KMS-11 (cell line): Measurements from ENCODE around the gene COPS7A.

ENCODE experiments used
- H2AFZ ChIP-seq: fragments of 200-600 bp; sonication (generic); 2 replicates; pipeline ENCODE4 v1.6.1; 2016; ENCODE audit warnings: antibody characterized with exemption, mixed run types, low read depth
- H3K27ac ChIP-seq: fragments of 200-600 bp; sonication (generic); 2 replicates; pipeline ENCODE4 v1.6.1; 2016; ENCODE audit warnings: mild to moderate bottlenecking, mixed run types
- H3K27me3 ChIP-seq: fragments of 200-600 bp; sonication (generic); 2 replicates; pipeline ENCODE4 v1.6.1; 2017; ENCODE audit warnings: mild to moderate bottlenecking, low read depth, mixed run types, moderate library complexity; ENCODE audit not compliant: insufficient read depth
- H3K36me3 ChIP-seq: fragments of 200-600 bp; sonication (generic); 2 replicates; pipeline ENCODE4 v1.6.1; 2017; ENCODE audit warnings: mild to moderate bottlenecking, mixed run types; ENCODE audit not compliant: insufficient read depth
- H3K4me1 ChIP-seq: fragments of 200-600 bp; sonication (generic); 2 replicates; pipeline ENCODE4 v1.6.1; 2016; ENCODE audit warnings: mild to moderate bottlenecking, low read depth, mixed run types; ENCODE audit not compliant: poor library complexity, severe bottlenecking
- H3K4me2 ChIP-seq: fragments of 200-600 bp; sonication (generic); 2 replicates; pipeline ENCODE4 v1.7.0; 2016; ENCODE audit warnings: mild to moderate bottlenecking, mixed run types
- H3K4me3 ChIP-seq: fragments of 200-600 bp; sonication (generic); IDR thresholded peaks from 2 replicates; pipeline ENCODE4 v1.6.1; 2017; ENCODE audit warnings: low read depth, low read length, mixed read lengths; ENCODE audit not compliant: insufficient read depth
- H3K79me2 ChIP-seq: fragments of 200-600 bp; sonication (generic); 2 replicates; pipeline ENCODE4 v1.6.1; 2016; ENCODE audit warnings: low read depth, mixed run types; ENCODE audit not compliant: insufficient read depth
- H3K9ac ChIP-seq: fragments of 200-600 bp; sonication (generic); 2 replicates; pipeline ENCODE4 v1.6.1; 2016; ENCODE audit warnings: mild to moderate bottlenecking, mixed run types
- H4K20me1 ChIP-seq: fragments of 200-600 bp; sonication (generic); 2 replicates; pipeline ENCODE4 v1.6.1; 2016; ENCODE audit warnings: mild to moderate bottlenecking, mixed run types; ENCODE audit not compliant: insufficient read depth
- TF ChIP-seq, protein P1 (sequence below): fragments of 200-600 bp; sonication (generic); conservative IDR thresholded peaks from 2 replicates; pipeline ENCODE4 v1.6.1; 2017; ENCODE audit warnings: low read depth, mild to moderate bottlenecking, antibody characterized with exemption, low read length, moderate library complexity, mixed read lengths

The COPS7A gene

DNA sequence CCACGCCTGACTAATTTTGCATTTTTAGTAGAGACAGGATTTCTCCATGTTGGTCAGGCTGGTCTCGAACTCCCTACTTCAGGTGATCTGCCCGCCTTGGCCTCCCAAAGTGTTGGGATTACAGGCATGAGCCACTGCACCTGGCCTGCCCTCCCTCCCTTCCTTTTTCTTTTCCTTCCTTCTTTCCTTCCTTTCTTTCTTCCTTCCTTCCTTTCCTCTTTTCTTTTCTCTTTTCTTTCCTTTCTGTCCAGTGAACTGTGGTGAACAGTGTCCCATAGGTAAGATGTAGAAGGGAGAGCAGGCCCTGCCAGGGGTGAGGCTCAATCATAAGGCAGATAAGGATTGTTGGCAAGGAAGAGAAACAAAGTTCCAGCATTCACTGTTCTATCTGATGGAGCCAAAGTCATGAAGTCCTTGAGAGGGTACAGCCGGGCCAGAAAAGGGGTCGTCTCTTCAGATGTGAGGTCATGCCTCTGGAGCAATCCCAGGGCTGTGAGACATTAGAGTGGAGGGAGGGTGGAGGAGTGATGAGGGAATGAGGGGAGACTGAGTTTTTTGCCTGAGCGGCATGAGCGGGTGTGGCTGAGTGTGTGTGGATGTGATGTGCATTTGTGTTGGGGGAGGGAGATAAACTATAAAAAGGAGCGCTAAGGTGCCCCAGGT lies 33.3 kb downstream of the COPS7A start:
- H3K27ac ChIP-seq, result no peak overlapping the region
- TF ChIP-seq, protein P1, sequence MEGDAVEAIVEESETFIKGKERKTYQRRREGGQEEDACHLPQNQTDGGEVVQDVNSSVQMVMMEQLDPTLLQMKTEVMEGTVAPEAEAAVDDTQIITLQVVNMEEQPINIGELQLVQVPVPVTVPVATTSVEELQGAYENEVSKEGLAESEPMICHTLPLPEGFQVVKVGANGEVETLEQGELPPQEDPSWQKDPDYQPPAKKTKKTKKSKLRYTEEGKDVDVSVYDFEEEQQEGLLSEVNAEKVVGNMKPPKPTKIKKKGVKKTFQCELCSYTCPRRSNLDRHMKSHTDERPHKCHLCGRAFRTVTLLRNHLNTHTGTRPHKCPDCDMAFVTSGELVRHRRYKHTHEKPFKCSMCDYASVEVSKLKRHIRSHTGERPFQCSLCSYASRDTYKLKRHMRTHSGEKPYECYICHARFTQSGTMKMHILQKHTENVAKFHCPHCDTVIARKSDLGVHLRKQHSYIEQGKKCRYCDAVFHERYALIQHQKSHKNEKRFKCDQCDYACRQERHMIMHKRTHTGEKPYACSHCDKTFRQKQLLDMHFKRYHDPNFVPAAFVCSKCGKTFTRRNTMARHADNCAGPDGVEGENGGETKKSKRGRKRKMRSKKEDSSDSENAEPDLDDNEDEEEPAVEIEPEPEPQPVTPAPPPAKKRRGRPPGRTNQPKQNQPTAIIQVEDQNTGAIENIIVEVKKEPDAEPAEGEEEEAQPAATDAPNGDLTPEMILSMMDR, result no peak

DNA sequence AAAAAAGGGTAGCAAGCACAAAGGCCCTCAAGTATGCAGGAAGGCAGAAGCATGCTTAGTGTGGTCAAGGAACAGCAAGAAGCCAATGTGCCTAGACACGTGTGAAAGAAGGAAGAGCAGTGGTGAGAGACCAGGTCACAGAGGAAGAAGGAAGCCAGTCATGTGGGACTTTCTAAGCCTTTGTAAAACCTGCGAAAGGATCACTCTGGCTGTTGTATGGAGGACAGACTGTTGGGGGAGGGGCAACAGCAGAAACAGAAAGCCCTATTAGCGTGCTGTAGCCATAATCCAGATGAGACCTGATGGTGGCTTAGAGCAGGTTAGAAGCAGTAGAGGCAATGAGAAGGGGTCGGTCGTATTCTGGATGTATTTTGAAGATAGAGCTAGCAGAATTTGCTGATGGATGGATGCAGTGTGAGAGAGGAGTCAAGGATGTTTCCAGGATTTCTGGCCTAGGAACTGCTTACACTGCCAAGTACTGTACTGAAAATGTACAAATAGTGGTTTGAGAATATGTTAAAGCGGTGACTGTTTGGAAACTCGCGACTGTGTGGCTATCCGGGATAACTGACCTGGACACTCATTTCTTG lies 34.8 kb downstream of the COPS7A start:
- TF ChIP-seq, protein P1, result no peak
- Histone ChIP-seq H2AFZ (no peak overlapping the region), H3K4me3 (no peak overlapping the region)

More for the DNA sequence above, 33.3 kb downstream of the COPS7A start:
- H3K4me2 ChIP-seq, result no peak overlapping the region
- no peak overlapping the region for H2AFZ ChIP-seq
- H4K20me1 ChIP-seq, result no peaks in the 10 kb centered on the region
- no peaks in the 10 kb centered on the region for H3K36me3 ChIP-seq
- H3K9ac ChIP-seq, result no peak overlapping the region
- H3K79me2 ChIP-seq, result peaks cover 5% of the 10 kb centered on the region; the same call in 1 of the 2 replicates
- no peaks in the 10 kb centered on the region for H3K27me3 ChIP-seq
- H3K4me3 ChIP-seq, result no peak overlapping the region
- peaks cover 9% of the 10 kb centered on the region for H3K4me1 ChIP-seq

DNA sequence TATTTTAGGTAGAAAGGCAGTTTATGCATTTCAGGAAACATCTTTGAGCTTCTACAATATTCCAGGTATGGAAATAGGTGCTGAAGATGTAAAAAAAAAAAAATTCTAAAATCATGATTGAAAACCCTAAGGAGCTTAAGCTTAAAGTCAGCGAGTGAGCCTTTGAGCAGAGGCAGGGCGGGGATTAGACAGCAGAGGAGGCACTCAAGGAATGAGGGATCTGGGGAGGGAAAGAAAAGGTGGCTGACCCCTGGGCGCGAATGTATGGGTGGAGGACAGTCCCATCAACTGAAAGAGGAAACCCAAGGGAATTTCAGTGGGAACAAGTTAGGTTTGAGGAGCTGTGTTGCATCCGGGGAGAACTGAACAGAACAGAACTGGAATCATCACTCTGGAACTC lies 35.9 kb downstream of the COPS7A start:
- TF ChIP-seq, protein P1, result no peak
- H4K20me1 ChIP-seq, result no peaks in the 10 kb centered on the region
- H3K36me3 ChIP-seq, result no peaks in the 10 kb centered on the region
- H3K4me1 ChIP-seq, result peaks cover 15% of the 10 kb centered on the region
- H3K27me3 ChIP-seq, result peaks cover 3% of the 10 kb centered on the region; the same call in 1 of the 2 replicates
- no peak overlapping the region for H3K27ac ChIP-seq
- no peak overlapping the region for H3K4me2 ChIP-seq
- H3K79me2 ChIP-seq, result no peaks in the 10 kb centered on the region
- H3K9ac ChIP-seq, result no peak overlapping the region
- H2AFZ ChIP-seq, result no peak overlapping the region
- H3K4me3 ChIP-seq, result no peak overlapping the region

More for the DNA sequence above, 34.8 kb downstream of the COPS7A start:
- H3K27ac ChIP-seq, result no peak overlapping the region
- H3K4me2 ChIP-seq, result no peak overlapping the region
- H3K36me3 ChIP-seq, result no peaks in the 10 kb centered on the region
- H4K20me1 ChIP-seq, result no peaks in the 10 kb centered on the region
- H3K27me3 ChIP-seq, result no peaks in the 10 kb centered on the region
- H3K4me1 ChIP-seq, result peaks cover 10% of the 10 kb centered on the region
- H3K9ac ChIP-seq, result no peak overlapping the region
- H3K79me2 ChIP-seq, result no peaks in the 10 kb centered on the region

DNA sequence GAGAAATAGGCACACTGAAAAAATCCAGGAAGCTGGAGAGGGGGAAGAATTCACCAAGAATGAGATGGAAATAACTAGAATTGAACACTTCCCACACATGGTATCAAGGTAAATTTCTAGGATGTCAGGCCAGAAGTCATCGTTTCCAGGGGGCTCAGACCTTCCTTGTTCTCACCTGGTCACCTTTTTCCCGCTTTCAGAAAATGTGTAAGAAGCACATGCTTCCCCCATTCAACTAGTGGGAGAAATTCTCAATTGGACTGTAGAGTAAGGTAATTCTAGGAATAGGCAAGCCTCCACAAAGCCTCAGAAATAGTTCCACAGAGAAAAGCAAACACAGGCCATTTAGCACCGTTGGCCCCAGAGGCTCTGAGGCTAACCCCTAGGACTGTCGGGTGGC lies 39.5 kb downstream of the COPS7A start:
- Histone ChIP-seq H3K27me3 (peaks cover 10% of the 10 kb centered on the region; the same call in 1 of the 2 replicates), H3K9ac (no peak overlapping the region)

More for the DNA sequence above, 39.5 kb downstream of the COPS7A start:
- TF ChIP-seq, protein P1, result no peak
- Histone ChIP-seq H3K4me1 (peaks cover 27% of the 10 kb centered on the region), H3K4me2 (no peak overlapping the region), H3K36me3 (no peaks in the 10 kb centered on the region), H3K79me2 (no peaks in the 10 kb centered on the region), H2AFZ (no peak overlapping the region; the same call in 1 of the 2 replicates), H3K4me3 (no peak overlapping the region), H3K27ac (no peak overlapping the region), H4K20me1 (no peaks in the 10 kb centered on the region)
